RPMI8226 (cell line): ENCODE data around the gene AREL1.
"Not testable (repeated sequence)": the region's sequence is repeated elsewhere in the genome, so short reads cannot be mapped to it uniquely, and the experiment has no call there.

Experiments
- DNase-seq: peaks from one replicate; pipeline ENCODE4 v3.0.0-alpha.2; 2015

AREL1 gene

DNA sequence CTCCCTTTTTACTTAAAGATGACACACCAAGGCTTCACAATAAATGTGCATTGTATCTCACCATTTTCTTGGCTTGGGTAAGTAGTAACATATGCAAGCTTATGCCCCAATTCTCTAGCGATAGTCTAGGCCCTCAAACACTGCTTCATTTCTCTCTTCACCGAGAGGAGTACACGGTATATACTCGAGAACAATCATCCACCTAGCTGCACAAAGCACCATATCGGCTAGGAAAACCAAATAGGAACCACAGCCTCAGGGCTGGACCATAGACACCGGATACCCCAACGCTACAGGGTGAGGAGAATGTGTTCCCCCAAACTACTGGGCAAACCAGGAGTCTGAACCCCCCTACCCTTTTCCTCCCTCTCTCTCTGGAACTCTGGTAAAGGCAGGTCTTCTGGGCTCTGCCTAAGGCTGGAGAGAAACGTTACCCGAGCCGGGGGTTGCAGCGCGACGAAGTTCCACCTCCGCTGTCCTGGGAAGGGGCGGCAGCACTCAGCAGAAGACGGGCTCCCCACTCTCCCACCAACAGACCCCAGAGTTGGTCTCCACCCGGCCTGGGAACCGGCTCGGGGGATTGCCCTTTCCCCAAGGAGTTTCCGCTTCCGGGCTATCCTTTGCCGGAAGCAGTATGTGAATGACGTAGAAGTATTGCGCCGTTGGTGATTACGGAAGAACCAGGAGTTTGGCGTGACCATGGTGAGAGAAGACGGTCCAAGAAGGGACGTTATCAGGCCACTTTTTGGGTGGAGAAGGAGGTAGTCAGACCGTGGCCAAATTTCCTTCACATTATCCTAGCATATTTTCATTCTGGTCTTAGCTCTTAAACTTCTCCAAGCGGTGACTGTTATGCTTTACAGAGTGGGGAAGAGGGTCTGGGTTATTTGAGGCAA lies at the start of gene AREL1, which contains the start of gene FCF1:
TSS of gene AREL1 (minus strand) at position 582 of the 896 bp plus-strand sequence. CDS start 27,465 bp downstream, outside the sequence.
TSS of gene FCF1 (plus strand) at position 646 of the 896 bp plus-strand sequence. CDS start at position 700, 54 bp downstream.
- DNase-seq, result peak; percentile 86

DNA sequence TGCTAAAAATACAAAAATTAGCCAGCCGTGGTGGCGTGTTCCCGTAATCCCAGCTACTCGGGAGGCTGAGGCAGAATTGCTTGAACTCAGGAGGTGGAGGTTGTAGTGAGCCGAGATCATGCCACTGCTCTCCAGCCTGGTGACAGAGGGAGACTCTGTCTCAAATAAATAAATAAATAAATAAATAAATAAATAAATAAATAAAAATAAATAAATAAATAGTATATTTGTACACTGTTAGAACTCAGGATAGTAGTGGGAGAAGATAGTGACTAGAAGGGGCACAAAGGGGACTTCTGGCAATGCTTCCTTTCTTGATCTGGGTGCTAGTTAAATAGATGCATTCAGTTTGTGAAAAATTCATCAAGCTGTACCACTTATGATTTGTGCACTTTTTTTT lies 45.6 kb upstream of the AREL1 start:
- DNase-seq, result not testable (repeated sequence)

GRCh38 chr14:74756326-74756725 lies 43.4 kb upstream of the AREL1 start:
- DNase-seq, result no peak

DNA sequence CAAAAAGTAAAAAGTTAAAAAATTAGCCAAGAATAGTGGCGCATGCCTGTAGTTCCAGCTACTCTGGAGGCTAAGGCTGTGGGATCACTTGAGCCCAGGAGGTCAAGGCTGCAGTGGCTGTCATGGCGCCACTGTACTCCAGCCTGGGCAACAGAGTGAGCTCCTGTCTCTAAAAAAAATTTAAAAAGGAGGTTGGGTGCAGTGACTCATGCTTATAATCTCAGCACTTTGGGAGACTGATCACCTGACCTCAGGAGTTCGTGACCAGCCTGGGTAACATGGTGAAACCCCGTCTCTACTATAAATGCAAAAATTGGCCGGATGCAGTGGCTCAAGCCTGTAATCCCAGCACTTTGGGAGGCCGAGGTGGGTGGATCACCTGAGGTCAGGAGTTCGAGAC lies 42.0 kb upstream of the AREL1 start:
- no peak for DNase-seq

DNA sequence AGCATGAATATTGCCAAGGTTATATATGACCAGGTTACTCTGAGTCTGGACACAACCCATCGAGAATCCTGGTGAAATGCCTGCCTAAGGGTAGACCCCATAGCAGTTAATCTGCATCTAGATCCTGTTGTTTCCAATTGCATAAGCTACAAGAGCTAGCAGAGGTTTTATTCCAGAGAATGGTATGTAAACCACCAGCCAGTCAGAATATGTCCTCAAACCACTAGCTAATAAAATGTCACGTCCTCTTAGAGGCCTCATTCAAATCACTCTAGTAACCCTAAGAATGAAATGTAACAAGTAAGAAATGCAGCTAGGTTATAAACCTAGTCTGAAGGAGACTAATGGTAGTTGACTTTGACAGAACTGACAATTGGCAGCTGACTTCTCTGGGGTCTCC lies 41.3 kb upstream of the AREL1 start:
- DNase-seq, result no peak

DNA sequence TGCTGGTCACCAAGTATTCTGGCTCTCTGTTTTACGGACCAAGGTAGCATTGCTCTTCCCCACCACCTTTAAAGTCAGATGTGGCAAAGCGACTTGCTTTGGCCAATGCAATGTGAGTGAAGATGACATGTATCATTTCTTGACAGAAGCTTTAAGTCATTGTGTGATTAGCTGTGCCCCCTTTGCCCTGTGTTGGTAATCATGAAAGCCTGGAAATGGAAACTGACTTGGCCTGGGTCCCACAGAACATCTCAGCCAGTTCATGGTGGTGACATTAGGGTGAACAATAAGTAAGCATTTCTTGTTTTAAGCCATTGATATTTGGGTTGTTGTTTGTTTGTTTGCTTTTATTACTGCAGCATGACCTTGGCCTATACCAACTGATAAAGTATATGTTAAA lies 34.4 kb upstream of the AREL1 start:
- no peak for DNase-seq

GRCh38 chr14:74739293-74740030 lies 26.6 kb upstream of the AREL1 start:
- DNase-seq, result no peak

- no peak for DNase-seq
These were observed 25.0 kb upstream of the AREL1 start for GRCh38 chr14:74737753-74738325.

- no peak for DNase-seq
These were observed 22.2 kb upstream of the AREL1 start for GRCh38 chr14:74735125-74735524.

GRCh38 chr14:74733221-74733620 lies 20.3 kb upstream of the AREL1 start:
- no peak for DNase-seq

GRCh38 chr14:74732387-74732786 lies 19.5 kb upstream of the AREL1 start:
- DNase-seq, result no peak

DNA sequence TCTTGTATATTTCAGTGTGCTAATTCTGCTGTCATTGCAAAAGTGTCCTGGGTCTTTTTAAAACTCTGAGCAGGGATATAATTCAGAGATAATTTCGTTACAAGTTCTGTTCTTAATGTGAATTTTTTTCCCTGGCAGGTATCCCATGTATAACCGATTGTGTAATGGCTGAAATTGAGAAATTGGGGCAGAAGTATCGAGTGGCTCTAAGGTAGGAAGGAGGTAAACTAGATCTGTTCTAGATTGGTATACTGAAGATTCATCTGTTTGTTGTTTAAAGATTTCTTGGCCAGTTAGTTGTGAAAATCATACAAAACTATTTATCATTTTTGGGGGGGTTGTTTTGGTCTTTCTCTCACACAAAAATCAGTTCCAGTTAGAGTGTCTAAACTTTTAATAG lies 10.3 kb upstream of the AREL1 start:
- DNase-seq, result no peak

DNA sequence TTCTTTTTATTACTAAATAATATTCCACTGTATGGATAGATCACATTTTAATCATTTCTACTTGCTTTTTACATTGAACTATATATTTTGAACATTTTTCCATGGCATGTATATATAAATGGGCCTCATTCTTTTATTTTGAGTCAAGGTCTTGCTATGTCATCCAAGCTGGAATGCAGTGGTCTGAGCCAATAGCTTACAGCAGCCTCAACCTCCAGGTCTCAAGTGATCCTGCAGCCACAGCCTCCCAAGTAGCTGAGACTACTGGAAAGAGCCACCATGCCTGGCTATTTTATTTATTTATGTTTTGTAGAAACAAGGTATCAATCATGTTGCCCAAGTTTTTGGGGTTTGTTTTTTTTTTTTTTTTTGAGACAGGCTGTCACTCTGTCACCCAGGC lies 7.6 kb upstream of the AREL1 start:
- no peak for DNase-seq

- DNase-seq, result no peak
These were observed 485 bp upstream of the AREL1 start for GRCh38 chr14:74713395-74713735.

GRCh38 chr14:74711651-74712050 lies 1.2 kb downstream of the AREL1 start:
- DNase-seq, result no peak

- no peak for DNase-seq
These were observed 2.4 kb downstream of the AREL1 start for GRCh38 chr14:74710480-74710879.

GRCh38 chr14:74705613-74706500 lies 7.0 kb downstream of the AREL1 start:
- DNase-seq, result no peak

DNA sequence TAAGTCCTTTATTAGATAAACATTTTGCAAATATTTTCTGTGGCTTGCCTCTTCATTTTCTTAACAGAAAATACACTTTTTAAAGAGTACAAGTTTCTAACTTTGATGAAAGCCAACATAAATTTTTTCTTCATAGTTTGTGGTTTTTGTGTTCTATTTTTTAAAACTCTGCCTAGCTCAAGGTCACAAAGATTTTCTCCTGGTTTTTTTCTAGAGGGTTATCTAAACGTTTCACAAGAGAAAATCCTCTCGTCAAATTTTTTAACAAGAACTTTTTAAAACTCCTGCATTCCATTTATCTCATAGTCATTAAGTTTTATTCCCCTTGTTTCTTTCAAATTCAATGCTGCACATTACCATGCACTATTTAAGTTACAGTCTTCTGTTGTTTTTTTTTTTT lies 8.2 kb downstream of the AREL1 start:
- DNase-seq, result no peak

- DNase-seq, result no peak
These were observed 9.8 kb downstream of the AREL1 start for GRCh38 chr14:74703043-74703442.

- no peak for DNase-seq
These were observed 10.6 kb downstream of the AREL1 start for GRCh38 chr14:74702293-74702692.

- DNase-seq, result no peak
These were observed 14.4 kb downstream of the AREL1 start for GRCh38 chr14:74698465-74698864.

GRCh38 chr14:74697976-74698375 lies 14.9 kb downstream of the AREL1 start:
- DNase-seq, result no peak

DNA sequence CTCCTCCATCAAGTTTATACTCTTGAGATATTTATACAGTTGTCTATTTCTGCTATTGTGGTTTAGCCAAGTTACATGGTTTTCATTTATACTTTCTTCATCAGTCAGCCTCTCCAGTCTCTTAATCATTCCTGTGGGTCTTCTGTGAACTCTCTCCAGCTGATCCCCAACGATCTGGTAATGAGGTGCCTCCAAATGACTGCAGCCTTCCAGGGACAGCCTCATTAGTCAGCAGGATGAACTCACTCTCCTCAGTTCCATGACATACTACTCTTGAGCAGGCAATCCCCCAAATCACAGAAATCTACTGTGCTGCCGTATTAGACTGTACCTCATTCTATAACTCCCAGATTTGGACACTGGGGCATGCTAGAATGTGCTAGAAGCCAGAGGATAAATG lies 15.3 kb downstream of the AREL1 start:
- no peak for DNase-seq
